Bronchial epithelial cell (primary cell): ENCODE measurements around the gene GMDS. TPM values are rescaled to one million over a fixed set of nuclear protein-coding genes. Genes with fewer than 3 reads are reported as not detected.

Experiments
- DNase-seq: peaks from one replicate; pipeline ENCODE4 v3.0.0-alpha.2; 2010; ENCODE audit warnings: low read depth
- FAIRE-seq: peaks from 2 replicates; lab custom pipeline; 2011; peaks lifted over from hg19 to GRCh38; lab: Jason Lieb, UNC
- H3K27me3 ChIP-seq: 2 replicates; pipeline ENCODE4 v1.5.1; 2011; ENCODE audit warnings: low read length; ENCODE audit not compliant: control insufficient read depth, insufficient read depth
- H3K36me3 ChIP-seq: 2 replicates; pipeline ENCODE4 v1.5.1; 2011; ENCODE audit warnings: low read length; ENCODE audit not compliant: control insufficient read depth, insufficient read depth
- H3K4me3 ChIP-seq: 2 replicates; pipeline ENCODE4 v1.5.1; 2011; ENCODE audit warnings: mild to moderate bottlenecking, low read depth, low read length, control low read depth
- total RNA-seq: library from RNA; depleted of rRNA; stranded (reverse); fragments of >200 nt; gene quantifications from 2 replicates; pipeline ENCODE4 v1.2.1, GENCODE V29; 2014
- TF ChIP-seq, protein P1 (sequence below): IDR thresholded peaks from 2 replicates; pipeline ENCODE4 v1.5.1; 2011; ENCODE audit warnings: mild to moderate bottlenecking, moderate library complexity, low read length, control low read depth, inconsistent platforms; ENCODE audit not compliant: insufficient read depth, severe bottlenecking

Gene GMDS
- total RNA-seq, 1 donor from 2014 or later: 8.2 TPM

DNA sequence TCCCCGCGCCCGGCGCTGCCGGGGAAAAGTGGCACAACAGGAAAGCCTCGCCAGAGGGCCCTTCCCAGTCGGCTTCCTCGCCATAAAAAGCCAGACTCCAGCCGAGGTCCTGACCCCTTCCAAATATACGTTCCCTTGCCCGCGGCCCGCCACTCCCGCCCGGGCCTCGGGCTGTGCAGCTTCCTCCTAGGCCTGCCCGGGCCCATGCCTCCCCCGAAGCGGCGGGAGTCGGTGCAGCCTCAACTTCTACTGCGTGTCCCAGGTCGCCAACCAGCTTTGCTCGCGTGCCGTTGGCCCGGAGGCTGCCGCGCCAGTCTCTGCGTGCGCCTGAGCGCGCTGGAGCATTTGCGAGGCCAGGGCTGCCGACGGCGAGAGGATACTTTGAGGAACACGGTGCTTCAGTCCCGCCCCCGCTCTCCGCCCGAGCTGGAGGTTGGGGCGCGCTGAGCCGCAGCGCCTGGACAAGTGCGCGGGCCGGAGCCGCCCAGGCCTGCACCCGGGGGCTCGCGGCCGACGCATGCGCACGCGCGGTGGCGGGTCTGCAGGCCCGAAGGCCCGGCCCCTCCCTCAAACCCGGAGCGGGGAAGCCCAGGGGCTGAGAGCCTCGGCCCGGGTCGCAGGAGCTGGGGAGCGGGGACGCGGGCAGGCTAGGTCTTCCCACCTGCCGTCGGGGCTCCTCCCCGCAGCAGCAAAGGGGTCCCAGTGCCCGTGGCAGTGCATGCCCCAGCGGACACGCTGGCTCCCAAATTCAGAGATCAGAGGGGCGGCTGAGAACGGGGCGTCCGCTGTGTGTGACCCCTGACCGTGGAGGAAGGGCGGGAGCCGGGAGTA lies 625.5 kb downstream of the GMDS start:
- no peaks in the 10 kb centered on the region for H3K27me3 ChIP-seq
- no peak overlapping the region for H3K4me3 ChIP-seq
- TF ChIP-seq, protein P1, sequence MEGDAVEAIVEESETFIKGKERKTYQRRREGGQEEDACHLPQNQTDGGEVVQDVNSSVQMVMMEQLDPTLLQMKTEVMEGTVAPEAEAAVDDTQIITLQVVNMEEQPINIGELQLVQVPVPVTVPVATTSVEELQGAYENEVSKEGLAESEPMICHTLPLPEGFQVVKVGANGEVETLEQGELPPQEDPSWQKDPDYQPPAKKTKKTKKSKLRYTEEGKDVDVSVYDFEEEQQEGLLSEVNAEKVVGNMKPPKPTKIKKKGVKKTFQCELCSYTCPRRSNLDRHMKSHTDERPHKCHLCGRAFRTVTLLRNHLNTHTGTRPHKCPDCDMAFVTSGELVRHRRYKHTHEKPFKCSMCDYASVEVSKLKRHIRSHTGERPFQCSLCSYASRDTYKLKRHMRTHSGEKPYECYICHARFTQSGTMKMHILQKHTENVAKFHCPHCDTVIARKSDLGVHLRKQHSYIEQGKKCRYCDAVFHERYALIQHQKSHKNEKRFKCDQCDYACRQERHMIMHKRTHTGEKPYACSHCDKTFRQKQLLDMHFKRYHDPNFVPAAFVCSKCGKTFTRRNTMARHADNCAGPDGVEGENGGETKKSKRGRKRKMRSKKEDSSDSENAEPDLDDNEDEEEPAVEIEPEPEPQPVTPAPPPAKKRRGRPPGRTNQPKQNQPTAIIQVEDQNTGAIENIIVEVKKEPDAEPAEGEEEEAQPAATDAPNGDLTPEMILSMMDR: no peak
- DNase-seq (no peak), FAIRE-seq (no peak)
- no peaks in the 10 kb centered on the region for H3K36me3 ChIP-seq

DNA sequence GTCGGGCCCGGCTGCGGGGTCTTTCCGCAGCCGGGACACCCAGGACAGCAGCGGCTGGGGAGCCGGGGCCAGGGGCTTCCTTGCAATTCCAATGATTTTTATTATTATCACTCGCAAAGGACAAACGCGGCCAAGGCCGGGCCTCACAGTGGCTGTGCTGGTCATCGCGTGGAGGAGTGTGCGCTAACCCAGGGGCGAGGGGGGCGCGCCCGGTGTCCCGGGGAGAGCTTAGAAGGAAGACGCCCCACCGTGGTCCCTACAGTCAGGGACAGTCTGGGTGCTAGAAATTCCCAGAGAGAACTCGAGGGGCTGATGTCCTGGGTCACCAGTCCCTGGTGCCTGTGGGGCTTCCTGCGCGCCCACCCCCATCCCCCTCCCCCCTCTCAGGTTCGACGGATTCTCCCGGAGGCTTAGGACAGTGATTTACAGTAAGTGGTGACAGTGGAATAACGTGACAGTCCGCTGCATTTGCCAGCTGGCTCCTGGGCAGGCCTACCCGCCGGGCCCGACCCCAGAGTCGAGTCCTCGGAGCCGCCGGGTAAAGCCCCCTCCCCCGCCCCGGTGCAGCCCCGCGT lies 626.2 kb downstream of the GMDS start:
- FAIRE-seq: no peak
- H3K4me3 ChIP-seq: no peak overlapping the region

DNA sequence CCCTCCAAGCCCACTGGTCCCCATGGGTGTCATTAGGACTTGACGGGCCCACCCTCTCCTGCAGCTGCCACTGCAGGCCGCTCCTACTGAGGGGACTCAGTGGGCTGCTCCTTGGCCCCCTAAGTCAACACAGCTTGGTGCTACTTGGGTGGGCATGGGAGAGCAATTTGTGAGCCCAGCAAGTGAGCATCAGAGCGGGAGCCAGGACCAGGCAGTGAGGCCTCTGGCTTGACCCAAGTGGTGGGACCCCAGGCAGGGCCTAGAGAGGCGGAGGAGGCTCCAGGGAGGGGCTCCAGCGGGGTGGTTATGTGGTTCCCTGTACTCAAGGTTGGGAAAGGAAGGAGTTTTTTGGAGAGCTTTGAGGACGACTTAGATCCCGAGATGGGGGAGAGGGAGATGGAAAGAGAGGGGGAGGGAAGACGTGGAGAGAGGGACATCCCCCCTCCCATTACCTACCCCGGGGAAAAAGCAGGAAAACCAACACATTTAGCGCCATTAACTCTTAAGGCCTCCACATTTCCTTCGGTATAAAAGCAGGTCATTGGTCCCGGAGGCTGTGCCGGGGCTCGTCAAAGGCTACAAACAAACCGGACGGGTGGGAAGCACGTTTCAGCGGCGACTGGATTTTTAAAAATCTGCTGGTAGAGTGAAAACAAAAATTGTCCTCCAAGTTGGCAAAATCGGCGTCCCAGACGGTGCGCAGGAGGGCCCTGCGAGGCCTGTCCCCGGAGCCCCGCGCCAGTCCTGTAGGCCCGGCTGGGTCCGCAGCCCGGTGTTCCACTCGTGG lies 626.9 kb downstream of the GMDS start:
- FAIRE-seq: no peak

More for the DNA sequence above, 626.2 kb downstream of the GMDS start:
- Histone ChIP-seq H3K36me3 (no peaks in the 10 kb centered on the region), H3K27me3 (no peaks in the 10 kb centered on the region)
- TF ChIP-seq, protein P1: no peak
- no peak for DNase-seq

DNA sequence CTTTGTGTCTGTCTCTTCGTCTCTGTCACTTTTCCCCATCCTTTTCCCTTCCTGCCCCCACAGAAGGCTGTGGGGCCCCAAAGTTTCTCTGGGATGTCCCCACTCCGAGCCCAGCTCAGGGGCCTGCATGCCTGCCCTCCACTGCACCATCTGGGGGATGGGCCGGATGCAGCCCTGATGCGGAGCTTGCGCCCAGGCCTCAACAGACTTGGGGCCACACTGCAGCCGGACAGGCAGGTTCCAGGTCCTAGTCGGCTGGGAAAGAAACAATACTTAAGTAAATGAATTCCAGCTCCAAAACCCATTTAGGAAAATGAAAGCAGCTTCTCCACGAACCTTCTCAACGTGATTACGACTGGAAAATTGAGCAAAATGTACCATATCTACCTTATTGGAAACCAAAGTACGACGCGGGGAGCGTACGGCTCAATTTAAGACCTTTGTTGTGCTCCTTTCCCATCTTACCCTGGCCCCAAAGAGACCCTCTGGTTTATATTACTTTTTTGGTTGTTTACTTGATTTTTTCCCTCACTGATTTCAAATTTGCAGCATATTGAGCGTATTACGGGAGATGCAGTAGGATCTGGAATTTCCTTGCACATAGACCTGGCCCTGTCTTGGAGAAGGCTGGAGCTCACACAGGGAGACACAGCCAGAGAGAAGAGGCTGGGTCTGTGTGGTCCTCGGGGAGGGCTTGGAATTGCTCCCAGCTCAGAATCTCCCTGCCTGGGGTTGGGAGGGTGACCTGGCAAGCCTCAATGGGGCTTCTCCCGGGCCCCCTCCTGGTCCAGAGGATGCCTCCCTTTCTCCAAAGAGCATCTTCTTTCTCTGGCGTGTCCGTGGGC lies 627.7 kb downstream of the GMDS start:
- H3K36me3 ChIP-seq: no peaks in the 10 kb centered on the region
- H3K27me3 ChIP-seq: no peaks in the 10 kb centered on the region
- H3K4me3 ChIP-seq: no peak overlapping the region

More for the DNA sequence above, 626.9 kb downstream of the GMDS start:
- TF ChIP-seq, protein P1: no peak
- Histone ChIP-seq H3K27me3 (no peaks in the 10 kb centered on the region), H3K36me3 (no peaks in the 10 kb centered on the region), H3K4me3 (no peak overlapping the region)
- no peak for DNase-seq

More for the DNA sequence above, 627.7 kb downstream of the GMDS start:
- FAIRE-seq (no peak), DNase-seq (no peak)
- TF ChIP-seq, protein P1: no peak
